ENCODE results near the gene RASSF1. TPM values are rescaled to one million over a fixed set of nuclear protein-coding genes. Genes with fewer than 3 reads are reported as not detected.
A peak's percentile ranks its signal among the peaks of the same experiment; 100 is the strongest.

The RASSF1 gene
- total RNA-seq = 100 to 1,000 TPM in 1 of 2 experiments, 10 to 100 TPM in 1; 88.3 to 122 TPM

GRCh38 chr3:50340448-50341329 is at the start of gene RASSF1:
RASSF1 (minus strand) TSS chr3:50340836; CDS start chr3:50340805, 31 bp downstream.
- DNase-seq = peak; percentile 80

GRCh38 chr3:50389414-50389767 is 48.8 kb upstream of the RASSF1 start:
- H3K4me3 Mint-ChIP-seq = no peak overlapping the region
- H3K9me3 Mint-ChIP-seq = no peaks in the 10 kb centered on the region
- no peaks in the 10 kb centered on the region for H3K27me3 Mint-ChIP-seq
- H3K4me1 Mint-ChIP-seq = peaks cover 4% of the 10 kb centered on the region
- ChIA-PET POLR2A (no interaction called here), CTCF (no interaction called here)
- H3K27ac Mint-ChIP-seq = no peak overlapping the region
- H3K36me3 Mint-ChIP-seq (ENCODE audit: low read depth) = no peaks in the 10 kb centered on the region
- DNase-seq = no peak

More at GRCh38 chr3:50340448-50341329, at the start of gene RASSF1:
- peaks cover 37% of the 10 kb centered on the region for H3K36me3 Mint-ChIP-seq (ENCODE audit: low read depth)
- ChIA-PET CTCF (interaction anchor here (0.6 to 2.3 kb wide), 6 partner anchors 9 to 60 kb away, joined by 3 to 13 read pairs (median 3); partner anchors contain the start of genes CYB561D2, HYAL3, NAA80 and NPRL2), POLR2A (interaction anchor here (2.2 kb wide), 1 partner anchor 10 kb away, joined by 11 read pairs; the partner anchor contains the start of genes CYB561D2 and NPRL2)
- no peaks in the 10 kb centered on the region for H3K9me3 Mint-ChIP-seq
- H3K27me3 Mint-ChIP-seq = no peaks in the 10 kb centered on the region
- peak within 1 kb of the TSS; percentile 95 for H3K27ac Mint-ChIP-seq
- peak within 1 kb of the TSS; percentile 87 for H3K4me3 Mint-ChIP-seq
- H3K4me1 Mint-ChIP-seq = peaks cover 53% of the 10 kb centered on the region

GRCh38 chr3:50388720-50389413 is 48.2 kb upstream of the RASSF1 start:
- ChIA-PET CTCF (no interaction called here), POLR2A (no interaction called here)
- no peak for DNase-seq
- Mint-ChIP-seq H3K36me3 (ENCODE audit: low read depth) (no peaks in the 10 kb centered on the region), H3K27ac (no peak overlapping the region), H3K4me3 (no peak overlapping the region), H3K4me1 (peaks cover 4% of the 10 kb centered on the region), H3K27me3 (no peaks in the 10 kb centered on the region), H3K9me3 (no peaks in the 10 kb centered on the region)

- DNase-seq = no peak
- POLR2A ChIA-PET = no interaction called here
Measured at GRCh38 chr3:50388016-50388719, 47.5 kb upstream of the RASSF1 start.

GRCh38 chr3:50385754-50386153 is 45.1 kb upstream of the RASSF1 start:
- Mint-ChIP-seq H3K9me3 (no peaks in the 10 kb centered on the region), H3K4me3 (no peak overlapping the region), H3K27ac (no peak overlapping the region), H3K4me1 (no peaks in the 10 kb centered on the region), H3K27me3 (no peaks in the 10 kb centered on the region), H3K36me3 (ENCODE audit: low read depth) (no peaks in the 10 kb centered on the region)
- POLR2A ChIA-PET = no interaction called here
- no peak for DNase-seq
- CTCF ChIA-PET = no interaction called here

More at GRCh38 chr3:50388016-50388719, 47.5 kb upstream of the RASSF1 start:
- H3K4me3 Mint-ChIP-seq = no peak overlapping the region
- H3K9me3 Mint-ChIP-seq = no peaks in the 10 kb centered on the region
- no peaks in the 10 kb centered on the region for H3K36me3 Mint-ChIP-seq (ENCODE audit: low read depth)
- H3K27ac Mint-ChIP-seq = no peak overlapping the region
- no peaks in the 10 kb centered on the region for H3K27me3 Mint-ChIP-seq
- peaks cover 4% of the 10 kb centered on the region for H3K4me1 Mint-ChIP-seq
- CTCF ChIA-PET = no interaction called here

GRCh38 chr3:50383750-50384149 is 43.1 kb upstream of the RASSF1 start:
- Mint-ChIP-seq H3K4me3 (no peak overlapping the region), H3K27me3 (peaks cover 2% of the 10 kb centered on the region), H3K9me3 (no peaks in the 10 kb centered on the region), H3K4me1 (no peaks in the 10 kb centered on the region), H3K27ac (no peak overlapping the region), H3K36me3 (ENCODE audit: low read depth) (no peaks in the 10 kb centered on the region)
- DNase-seq = no peak
- POLR2A ChIA-PET = no interaction called here
- CTCF ChIA-PET = interaction anchor here (0.8 kb wide), 1 partner anchor 43 kb away, joined by 3 read pairs; no protein-coding TSS in a partner anchor

GRCh38 chr3:50382722-50383121 is 42.1 kb upstream of the RASSF1 start:
- no peaks in the 10 kb centered on the region for H3K9me3 Mint-ChIP-seq
- POLR2A ChIA-PET = no interaction called here
- H3K27me3 Mint-ChIP-seq = peaks cover 2% of the 10 kb centered on the region
- DNase-seq = no peak
- CTCF ChIA-PET = interaction anchor here (0.8 kb wide), 1 partner anchor 44 kb away, joined by 3 read pairs; no protein-coding TSS in a partner anchor
- H3K27ac Mint-ChIP-seq = no peak overlapping the region
- no peak overlapping the region for H3K4me3 Mint-ChIP-seq
- H3K4me1 Mint-ChIP-seq = no peaks in the 10 kb centered on the region
- H3K36me3 Mint-ChIP-seq (ENCODE audit: low read depth) = no peaks in the 10 kb centered on the region

GRCh38 chr3:50381383-50381782 is 40.7 kb upstream of the RASSF1 start:
- ChIA-PET POLR2A (no interaction called here), CTCF (no interaction called here)
- DNase-seq = no peak

GRCh38 chr3:50380405-50381085 is 39.9 kb upstream of the RASSF1 start:
- ChIA-PET POLR2A (no interaction called here), CTCF (no interaction called here)
- H3K27ac Mint-ChIP-seq = peak overlapping the region; percentile 60
- peaks cover 2% of the 10 kb centered on the region for H3K27me3 Mint-ChIP-seq
- H3K4me1 Mint-ChIP-seq = no peaks in the 10 kb centered on the region
- no peak for DNase-seq
- no peaks in the 10 kb centered on the region for H3K36me3 Mint-ChIP-seq (ENCODE audit: low read depth)
- H3K9me3 Mint-ChIP-seq = no peaks in the 10 kb centered on the region
- no peak overlapping the region for H3K4me3 Mint-ChIP-seq

More at GRCh38 chr3:50381383-50381782, 40.7 kb upstream of the RASSF1 start:
- Mint-ChIP-seq H3K4me3 (no peak overlapping the region), H3K27ac (no peak overlapping the region), H3K4me1 (no peaks in the 10 kb centered on the region), H3K36me3 (ENCODE audit: low read depth) (no peaks in the 10 kb centered on the region), H3K9me3 (no peaks in the 10 kb centered on the region), H3K27me3 (peaks cover 2% of the 10 kb centered on the region)

- Mint-ChIP-seq H3K27ac (no peak overlapping the region), H3K36me3 (ENCODE audit: low read depth) (no peaks in the 10 kb centered on the region), H3K4me1 (no peaks in the 10 kb centered on the region), H3K9me3 (no peaks in the 10 kb centered on the region), H3K27me3 (peaks cover 2% of the 10 kb centered on the region), H3K4me3 (no peak overlapping the region)
- DNase-seq = no peak
- CTCF ChIA-PET = interaction anchor here (0.8 kb wide), 1 partner anchor 9 kb away, joined by 3 read pairs; no protein-coding TSS in a partner anchor
- POLR2A ChIA-PET = no interaction called here
Measured at GRCh38 chr3:50378757-50379156, 38.1 kb upstream of the RASSF1 start.

- Mint-ChIP-seq H3K36me3 (ENCODE audit: low read depth) (no peaks in the 10 kb centered on the region), H3K4me3 (no peak overlapping the region), H3K27me3 (peaks cover 2% of the 10 kb centered on the region), H3K9me3 (no peaks in the 10 kb centered on the region), H3K4me1 (peaks cover 2% of the 10 kb centered on the region), H3K27ac (no peak overlapping the region)
- ChIA-PET POLR2A (no interaction called here), CTCF (interaction anchor here (1.6 kb wide), 1 partner anchor 13 kb away, joined by 3 read pairs; no protein-coding TSS in a partner anchor)
- DNase-seq = no peak
Measured at GRCh38 chr3:50378024-50378423, 37.4 kb upstream of the RASSF1 start.

GRCh38 chr3:50375258-50375931 is 34.8 kb upstream of the RASSF1 start:
- no peak overlapping the region for H3K4me3 Mint-ChIP-seq
- no peaks in the 10 kb centered on the region for H3K36me3 Mint-ChIP-seq (ENCODE audit: low read depth)
- H3K4me1 Mint-ChIP-seq = peaks cover 2% of the 10 kb centered on the region
- H3K9me3 Mint-ChIP-seq = no peaks in the 10 kb centered on the region
- DNase-seq = no peak
- peaks cover 4% of the 10 kb centered on the region for H3K27me3 Mint-ChIP-seq
- ChIA-PET POLR2A (no interaction called here), CTCF (interaction anchor here (0.5 kb wide), 1 partner anchor 29 kb away, joined by 3 read pairs; no protein-coding TSS in a partner anchor)
- no peak overlapping the region for H3K27ac Mint-ChIP-seq

Measured in activated CD4-positive, alpha-beta T cell treated with anti-CD3 and anti-CD28 coated beads, Interleukin-2, amount 10 ng/mL, durations not matched to agents 7 days and 5 days (primary cell).